Subcutaneous adipose tissue (tissue), 4 donors: ENCODE measurements around the gene PANX1. TPM values are rescaled to one million over a fixed set of nuclear protein-coding genes. Genes with fewer than 3 reads are reported as not detected.

Source experiments
- total RNA-seq, 4 donors: library from RNA; depleted of rRNA; stranded (reverse); fragments of >200 nt; gene quantifications; one replicate each; pipeline ENCODE4 v1.1.0, GENCODE V29; 2016
- TF ChIP-seq, protein P1 (sequence below): fragments of 450-650 bp; IDR thresholded peaks from one replicate; pipeline ENCODE4 v1.5.1; 2016; ENCODE audit warnings: low read depth, mild to moderate bottlenecking, control low read depth, antibody characterized with exemption, moderate library complexity

PANX1 gene
- total RNA-seq, 4 donors from 2014 or later: 8.9 to 20.3 (median 19.6) TPM

DNA sequence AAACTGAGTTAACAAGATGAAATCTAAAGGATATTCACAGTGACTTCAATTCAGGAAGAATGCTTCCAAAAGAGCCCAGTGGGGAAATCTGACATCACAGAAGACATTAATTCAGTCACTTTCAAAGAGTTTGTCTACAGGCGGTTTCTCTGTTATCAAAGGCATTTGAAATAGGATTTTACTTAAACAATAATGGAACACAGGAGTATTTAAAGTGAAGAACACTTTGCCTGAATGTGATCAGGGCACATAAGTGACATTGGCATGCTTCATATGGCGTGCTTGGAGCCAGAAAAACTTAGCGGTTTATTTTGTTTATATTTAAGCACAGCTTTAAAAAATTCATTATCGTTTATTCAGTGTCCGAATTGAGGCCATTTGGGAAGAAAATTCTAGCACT lies 52.9 kb downstream of the PANX1 start:
- TF ChIP-seq, protein P1, sequence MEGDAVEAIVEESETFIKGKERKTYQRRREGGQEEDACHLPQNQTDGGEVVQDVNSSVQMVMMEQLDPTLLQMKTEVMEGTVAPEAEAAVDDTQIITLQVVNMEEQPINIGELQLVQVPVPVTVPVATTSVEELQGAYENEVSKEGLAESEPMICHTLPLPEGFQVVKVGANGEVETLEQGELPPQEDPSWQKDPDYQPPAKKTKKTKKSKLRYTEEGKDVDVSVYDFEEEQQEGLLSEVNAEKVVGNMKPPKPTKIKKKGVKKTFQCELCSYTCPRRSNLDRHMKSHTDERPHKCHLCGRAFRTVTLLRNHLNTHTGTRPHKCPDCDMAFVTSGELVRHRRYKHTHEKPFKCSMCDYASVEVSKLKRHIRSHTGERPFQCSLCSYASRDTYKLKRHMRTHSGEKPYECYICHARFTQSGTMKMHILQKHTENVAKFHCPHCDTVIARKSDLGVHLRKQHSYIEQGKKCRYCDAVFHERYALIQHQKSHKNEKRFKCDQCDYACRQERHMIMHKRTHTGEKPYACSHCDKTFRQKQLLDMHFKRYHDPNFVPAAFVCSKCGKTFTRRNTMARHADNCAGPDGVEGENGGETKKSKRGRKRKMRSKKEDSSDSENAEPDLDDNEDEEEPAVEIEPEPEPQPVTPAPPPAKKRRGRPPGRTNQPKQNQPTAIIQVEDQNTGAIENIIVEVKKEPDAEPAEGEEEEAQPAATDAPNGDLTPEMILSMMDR: no peak

DNA sequence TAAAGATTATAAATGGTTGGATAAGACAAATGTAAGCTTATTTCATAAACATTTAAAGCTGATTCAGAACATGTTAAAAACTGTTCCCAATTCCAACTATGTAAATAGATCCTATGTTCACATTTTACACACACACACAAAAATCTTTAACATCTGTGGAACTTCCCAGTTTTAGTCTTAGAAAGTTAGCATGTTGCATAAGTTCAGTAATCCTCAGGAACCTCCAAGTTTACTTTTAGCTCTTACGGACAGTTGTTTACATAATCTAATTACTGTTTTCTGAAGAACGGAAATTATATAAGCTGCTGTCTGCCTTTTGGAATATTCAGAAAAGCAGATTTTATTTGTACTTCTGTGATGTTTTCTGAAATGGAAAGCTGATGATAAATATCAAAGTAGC lies 53.3 kb downstream of the PANX1 start:
- TF ChIP-seq, protein P1: no peak

DNA sequence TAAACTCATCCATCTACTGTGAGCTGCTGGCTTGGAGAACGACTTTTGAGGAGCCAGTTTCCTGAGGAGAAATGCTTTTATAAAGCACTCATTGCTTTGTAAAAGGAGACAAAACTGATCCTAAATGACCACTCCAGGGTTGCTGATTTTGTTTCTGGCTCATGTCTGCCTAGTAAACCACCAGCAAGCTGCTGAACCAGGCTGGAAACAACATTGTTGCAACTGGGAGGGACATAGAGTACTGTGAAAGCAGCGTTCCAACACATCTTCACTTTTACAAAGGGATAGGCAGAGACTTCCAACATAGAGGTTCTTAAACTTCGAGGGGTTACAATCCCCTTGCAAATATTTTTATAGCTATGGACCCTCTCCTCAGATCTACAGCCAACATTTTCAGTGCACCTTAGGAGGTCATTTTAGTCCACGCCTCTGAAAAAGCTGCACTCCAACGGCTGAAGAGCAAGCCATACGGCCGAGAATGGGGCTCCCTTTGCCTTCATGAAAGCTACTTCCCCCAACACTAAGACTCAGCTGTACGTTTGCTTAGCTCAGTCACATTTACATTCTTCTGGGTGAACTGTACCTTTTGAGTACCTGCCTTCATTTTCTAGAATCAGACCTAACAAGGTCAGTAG lies 54.7 kb downstream of the PANX1 start:
- TF ChIP-seq, protein P1: no peak

DNA sequence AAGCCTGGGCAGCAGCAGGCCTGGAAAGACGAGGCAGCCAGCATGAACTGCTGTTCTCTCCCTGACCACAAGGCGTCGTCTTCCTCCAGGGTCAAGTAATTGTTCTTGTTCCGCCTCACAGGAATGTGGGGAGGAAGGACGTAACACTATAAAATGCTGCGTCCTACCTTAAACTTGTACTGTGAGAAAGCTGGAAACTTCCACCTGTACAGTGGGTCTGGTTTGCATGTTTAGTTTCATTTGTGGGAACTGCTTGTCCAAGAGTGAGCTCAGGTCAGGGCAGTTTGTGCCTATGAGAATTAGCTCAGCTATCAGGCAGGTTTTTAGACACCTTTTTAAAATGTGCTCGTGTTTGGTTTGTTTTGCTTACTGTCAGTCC lies 55.2 kb downstream of the PANX1 start:
- TF ChIP-seq, protein P1: no peak

DNA sequence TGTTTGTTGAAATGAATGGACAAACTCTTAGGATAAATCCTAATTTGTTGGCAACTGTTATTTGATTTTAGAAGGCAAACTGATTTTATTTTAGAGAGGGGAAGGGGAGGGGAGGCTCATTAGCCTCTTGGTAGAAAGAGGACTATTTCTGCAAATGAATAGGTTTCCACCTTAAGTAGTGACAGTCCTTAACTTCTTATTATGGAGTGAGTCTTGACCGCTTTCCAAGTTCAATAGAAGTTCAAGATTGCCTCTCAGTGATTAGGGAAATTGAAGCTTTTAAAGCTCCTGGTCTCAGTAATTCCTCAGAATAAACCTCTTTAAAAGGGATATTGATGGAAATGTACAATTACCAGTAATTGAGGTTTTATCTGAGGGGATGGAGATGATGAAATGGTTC lies 55.7 kb downstream of the PANX1 start:
- TF ChIP-seq, protein P1: no peak

DNA sequence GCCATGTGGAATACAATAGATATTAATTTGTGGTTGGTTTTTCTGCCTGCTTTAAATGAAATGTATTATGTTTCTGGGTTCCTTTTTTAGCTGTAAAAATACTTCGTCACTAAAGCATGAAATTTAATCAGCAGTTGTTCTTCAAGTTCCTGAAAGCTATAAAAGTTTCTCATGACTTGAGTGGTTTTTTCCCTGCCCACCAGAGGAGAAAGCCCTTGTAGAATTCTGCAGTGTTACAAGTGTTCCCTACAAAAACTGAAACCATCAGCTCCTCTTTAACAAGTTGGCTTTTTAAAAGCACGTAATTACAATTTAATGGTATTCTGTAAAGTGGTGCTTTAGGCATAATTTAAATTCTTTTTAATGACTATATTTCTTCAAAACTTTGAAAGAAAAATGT lies 56.2 kb downstream of the PANX1 start:
- TF ChIP-seq, protein P1: no peak

DNA sequence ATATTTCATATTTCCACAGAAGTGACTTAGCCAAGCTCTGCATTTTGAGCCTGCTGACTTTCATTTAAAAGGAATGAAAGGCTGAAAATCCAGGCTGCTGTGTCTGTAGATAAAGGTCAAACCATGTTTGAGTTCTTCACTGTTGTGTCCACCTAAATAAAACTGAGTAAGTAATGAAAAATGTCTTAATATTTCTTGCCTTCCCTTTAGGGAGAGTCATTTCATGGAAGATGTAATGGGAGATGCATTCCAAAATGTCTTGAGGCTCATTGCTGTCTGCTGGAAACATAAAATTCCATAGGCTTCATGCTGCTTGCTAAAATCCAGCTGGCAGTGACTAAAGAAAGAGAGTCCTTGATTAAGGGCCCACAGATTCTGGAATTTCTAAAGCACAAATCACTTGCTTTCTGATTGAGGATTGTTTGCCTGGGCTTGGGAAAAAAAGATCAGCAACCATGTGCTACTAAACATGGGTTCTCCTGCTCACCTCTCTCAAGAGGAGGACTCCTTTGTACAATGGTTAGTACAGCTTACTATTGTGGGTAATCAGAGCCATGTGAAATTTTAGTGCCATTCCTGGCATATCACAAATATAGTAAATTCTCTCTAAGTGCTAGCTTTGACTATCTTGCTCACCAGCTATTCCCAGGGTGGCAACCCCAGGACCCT lies 56.9 kb downstream of the PANX1 start:
- TF ChIP-seq, protein P1: no peak
